GM19328 (cell line): ENCODE results near the gene MTFP1.
"Not testable (repeated sequence)": the region's sequence is repeated elsewhere in the genome, so short reads cannot be mapped to it uniquely, and the experiment has no call there.

ENCODE experiments used
- ATAC-seq: cut with Tn5 transposase; IDR thresholded peaks from one replicate; pipeline ENCODE4 v1.9.1; 2021; ENCODE audit warnings: mild to moderate bottlenecking, moderate library complexity; ENCODE audit not compliant: unreplicated experiment

MTFP1 gene

DNA sequence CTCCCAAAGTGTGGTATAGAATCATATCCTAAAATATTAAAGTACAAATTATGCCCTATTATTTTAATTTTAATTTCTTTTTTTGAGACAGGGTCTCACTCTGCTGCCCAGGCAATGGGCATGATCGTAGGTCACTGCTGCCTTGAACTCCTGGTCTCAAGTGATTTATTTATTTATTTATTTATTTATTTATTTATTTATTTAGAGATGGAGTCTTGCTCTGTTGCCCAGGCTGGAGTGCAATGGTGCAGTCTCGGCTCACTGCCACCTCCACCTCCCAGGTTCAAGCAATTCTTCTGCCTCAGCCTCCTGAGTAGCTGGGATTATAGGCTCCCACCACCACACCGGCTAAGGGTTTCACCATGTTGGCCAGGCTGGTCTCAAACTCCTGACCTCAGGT, 24.5 kb upstream of the MTFP1 start:
- not testable (repeated sequence) for ATAC-seq

DNA sequence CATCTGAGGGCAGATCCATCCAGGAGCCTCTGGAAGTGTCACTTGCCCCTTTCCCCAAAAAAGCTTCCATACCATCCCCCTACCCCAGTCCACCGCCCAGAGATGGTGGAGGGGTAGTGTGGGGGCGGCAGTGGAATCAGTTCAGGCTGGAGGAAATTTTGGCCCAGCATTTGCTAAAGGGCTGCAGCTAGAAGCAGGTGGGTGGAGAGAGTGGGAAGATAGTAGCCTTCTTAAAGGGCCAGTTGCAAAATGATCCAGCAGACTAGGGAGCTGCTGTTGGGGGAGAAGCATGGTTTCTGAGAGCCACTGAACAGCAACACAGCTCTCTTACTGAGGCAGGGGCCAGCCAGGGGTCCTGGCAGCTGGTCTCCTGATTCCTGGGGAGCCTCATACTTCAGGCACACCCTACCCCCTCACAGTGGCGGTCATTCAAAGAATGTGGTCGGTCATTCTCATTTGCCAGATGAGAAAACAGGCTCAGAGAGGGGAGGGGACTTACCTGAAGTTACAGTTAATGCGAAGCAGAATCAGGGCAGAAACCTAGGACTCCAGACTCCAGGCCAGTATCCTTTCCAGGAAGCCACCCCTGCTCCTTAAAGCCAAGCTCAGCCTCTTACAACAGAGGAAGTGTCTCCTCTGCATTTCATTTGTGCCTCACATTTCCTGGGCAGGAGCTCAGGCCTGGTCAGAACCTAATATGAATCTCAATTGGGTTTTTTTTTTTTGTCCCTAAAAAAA, 23.4 kb upstream of the MTFP1 start:
- no peak for ATAC-seq

DNA sequence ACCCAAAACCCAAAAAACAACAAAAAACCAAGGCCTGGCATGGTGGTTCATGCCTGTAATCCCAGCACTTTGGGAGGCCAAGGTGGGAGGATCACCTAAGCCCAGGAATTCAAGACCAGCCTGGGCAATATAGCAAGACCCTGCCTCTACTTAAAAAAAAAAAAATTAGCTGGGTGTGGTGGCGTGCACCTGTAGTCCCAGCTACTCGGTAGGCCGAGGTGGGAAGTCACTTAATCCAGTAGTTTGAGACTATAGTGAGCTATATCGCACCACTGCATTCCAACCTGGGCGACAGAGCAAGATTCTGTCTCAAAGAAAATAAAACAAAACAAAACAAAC, 22.8 kb upstream of the MTFP1 start:
- not testable (repeated sequence) for ATAC-seq

DNA sequence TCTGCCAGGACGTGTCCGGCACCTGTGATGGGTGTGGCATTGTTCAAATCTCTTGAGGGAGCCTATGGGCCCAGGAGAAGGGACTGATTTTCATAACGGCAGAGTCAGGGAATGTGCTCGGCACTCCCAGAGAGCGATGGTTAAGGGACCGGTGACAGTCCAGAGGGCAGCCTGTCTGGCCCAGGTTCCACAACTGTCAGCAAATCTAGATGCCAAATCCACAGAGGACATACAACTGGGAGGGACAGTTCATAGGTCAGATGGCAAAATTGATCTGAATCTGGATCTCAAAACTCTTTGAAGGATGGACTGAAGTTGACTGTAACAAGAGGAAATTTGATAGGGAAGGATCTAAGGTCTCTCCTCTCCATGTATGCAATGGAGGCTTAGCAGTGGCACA, 21.3 kb upstream of the MTFP1 start:
- no peak for ATAC-seq

DNA sequence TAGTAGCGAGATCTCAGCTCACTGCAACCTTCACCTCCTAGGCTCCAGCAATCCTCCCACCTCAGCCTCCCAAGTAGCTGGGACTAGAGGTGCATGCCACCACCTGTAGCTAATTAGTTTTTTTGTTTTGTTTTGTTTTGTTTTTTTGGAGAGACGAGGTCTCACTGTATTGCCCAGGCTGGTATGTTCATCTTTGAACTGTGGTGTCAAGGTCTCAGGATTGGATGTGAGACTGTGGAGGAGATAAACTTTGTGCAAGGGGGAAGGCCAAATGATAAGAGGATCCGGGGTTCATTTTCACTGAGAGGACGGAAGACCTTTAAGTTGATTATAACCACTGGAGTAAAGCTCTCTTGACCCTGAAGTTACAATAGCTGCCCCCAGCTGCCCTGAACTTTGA, 19.8 kb upstream of the MTFP1 start:
- no peak for ATAC-seq

DNA sequence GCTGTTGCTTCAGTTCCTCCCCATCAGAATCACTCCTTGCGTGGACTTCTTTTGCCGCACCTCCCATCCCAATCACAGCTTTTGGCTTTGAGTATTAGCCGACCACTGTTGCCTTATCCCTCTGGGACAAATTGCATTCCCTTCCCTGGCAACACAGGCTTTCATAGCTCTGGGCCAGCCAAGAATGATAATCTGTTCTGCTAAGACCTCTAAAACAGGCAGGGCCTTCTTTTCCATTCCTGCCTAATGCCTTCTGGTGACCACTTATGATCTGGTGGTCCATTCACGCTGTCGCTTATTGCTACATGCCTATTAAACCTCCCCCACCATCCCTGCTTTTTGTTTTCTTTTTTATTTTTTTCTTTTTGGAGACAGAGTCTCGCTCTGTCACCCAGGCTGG, 19.2 kb upstream of the MTFP1 start:
- ATAC-seq, result no peak

DNA sequence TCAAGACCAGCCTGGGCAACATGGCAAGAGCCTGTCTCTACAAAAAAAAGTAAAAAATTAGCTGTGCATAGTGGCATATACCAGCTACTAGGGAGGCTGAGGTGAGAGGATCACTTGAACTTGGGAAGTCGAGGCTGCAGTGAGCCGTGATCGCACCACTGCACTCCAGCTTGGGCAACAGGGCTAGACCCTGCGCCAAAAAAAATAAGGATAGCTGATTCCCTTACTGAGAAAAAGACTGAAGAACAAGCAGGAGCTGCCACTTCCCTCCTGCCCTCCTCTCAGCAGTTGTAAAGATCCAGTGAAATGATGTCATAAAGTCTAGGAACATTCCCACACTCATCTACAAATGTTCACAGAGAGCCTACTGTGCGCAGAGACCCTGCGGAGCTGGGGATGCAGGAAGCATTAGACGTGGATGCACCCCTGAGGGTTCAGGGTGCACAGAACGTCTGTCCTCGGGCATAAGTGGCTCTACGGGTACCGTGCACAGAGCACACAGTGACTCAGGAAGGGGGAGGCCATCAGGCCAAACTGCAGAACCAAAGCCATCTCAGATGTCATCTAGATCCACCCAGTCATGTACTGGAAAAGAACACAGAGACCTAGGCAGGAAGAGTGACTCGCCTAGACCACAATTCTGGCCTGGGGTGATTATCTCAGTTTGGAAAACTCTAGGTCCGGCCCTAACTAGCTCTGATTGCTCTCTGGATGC, 17.0 kb upstream of the MTFP1 start:
- ATAC-seq, result no peak

DNA sequence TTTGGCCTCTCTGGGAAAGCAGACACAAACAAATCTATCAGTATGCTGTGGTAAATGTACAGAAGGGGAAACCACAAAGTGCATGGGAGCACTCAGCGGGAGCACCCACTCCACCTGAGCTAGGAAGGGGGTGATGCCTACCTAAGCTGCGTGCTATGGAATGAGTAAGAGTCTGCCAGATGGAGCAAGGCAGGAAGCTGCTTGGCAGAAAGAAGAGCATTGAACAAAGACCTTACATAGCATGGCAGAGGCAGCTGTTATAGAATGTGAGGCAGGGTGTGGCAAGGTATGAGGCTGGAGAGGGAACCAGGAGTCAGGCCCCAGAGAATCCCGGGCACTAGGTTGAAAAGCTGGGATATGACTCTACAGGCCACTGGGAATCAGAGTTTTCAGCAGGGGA, 13.8 kb upstream of the MTFP1 start:
- ATAC-seq, result no peak

DNA sequence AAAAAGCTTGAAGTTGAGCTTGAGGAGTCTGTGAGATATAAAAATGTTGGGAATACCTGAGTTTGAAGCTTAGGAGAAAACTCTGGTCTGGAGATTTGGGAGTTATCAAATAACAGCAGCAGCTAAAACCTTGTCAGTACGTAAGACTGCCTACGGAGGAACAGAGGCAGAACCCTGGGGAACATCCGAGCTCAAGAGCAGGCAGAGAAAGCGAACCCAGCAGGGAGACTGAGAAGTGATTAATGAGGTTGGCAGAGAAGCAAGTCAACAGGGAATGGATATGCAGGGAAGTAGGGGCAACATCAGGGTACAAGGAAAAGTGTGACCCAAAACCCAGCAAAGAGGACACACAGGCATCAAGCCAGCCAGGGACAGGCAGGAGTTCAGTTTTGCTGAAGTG, 12.6 kb upstream of the MTFP1 start:
- ATAC-seq, result no peak

DNA sequence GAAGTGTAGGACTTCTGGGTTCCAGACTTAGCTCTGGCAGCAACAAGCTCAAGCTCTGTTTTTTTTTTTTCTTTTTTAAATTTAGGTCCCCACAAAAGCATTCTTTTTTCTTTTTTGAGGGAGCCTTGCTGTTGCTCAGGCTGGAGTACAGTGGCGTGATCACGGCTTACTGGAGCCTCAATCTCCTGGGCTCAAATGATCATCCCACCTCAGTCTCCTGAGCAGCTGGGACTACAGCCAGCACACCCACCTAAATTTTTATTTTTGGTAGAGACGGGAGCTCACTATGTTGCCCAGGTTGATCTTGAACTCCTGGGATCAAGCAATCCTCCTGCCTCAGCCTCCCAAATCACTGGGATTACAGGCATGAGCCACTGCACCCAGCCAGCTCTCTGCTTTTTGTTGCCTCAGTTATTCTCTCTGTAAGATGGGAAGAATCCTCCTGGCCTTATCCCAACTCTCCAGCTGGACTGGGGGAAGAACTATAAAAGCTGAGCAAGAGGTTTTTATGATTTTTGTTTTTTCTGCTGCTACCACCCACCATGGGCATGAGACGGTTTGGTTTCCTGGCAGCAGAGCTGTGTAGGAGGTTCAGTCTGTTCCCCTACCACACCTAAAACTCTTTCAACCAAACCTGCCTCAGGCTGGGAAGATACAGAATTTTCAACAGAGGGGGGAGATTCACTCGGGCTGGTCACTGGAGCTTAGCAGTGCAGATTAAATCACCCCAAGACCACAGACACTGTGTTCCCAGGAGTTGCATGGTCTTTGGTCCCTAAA, 11.6 kb upstream of the MTFP1 start:
- ATAC-seq, result no peak

DNA sequence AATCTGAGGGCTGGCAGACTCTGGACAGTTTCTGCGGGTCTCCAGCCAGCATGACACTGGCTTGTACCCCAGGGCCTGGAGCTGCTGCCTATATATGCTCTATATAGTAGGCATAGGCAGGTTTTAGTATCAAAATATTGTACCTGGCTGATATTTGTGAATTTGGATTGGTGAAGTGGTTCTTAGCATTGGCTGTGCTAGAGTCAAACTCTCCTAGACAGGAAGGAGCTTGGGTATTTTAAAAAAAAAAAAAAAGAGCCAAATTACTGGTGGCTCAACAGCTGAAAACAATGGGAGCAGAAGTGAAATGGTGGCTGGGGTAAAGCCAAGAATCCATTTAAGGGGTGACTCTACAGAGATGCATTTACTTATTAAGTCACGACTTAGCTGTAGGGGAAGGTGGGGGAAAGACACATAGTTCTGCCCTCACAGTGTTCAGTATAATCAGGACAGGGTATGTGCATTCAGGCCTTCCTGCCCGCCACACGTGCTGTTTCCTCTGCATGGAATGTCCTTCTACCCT, 11.0 kb upstream of the MTFP1 start:
- ATAC-seq, result no peak

DNA sequence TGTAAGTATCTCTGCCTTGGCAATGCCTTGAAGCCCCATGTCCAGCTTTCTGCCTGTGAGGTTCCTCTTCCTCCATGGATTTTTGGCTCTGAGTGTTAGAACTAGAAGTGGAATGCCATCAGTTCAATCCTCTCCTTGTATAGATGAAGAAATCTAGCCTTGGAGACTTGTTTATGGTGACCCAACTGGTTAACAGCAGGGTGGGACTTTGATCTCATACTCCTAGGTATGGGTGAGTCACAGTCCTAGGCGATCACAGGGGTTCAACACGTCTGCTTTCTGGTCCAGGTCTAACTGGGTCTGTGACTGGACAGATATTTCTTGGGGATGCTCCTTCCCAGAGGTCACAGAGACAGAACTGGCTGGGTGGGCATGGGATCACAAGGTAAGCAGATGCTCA, 9.2 kb upstream of the MTFP1 start:
- no peak for ATAC-seq

DNA sequence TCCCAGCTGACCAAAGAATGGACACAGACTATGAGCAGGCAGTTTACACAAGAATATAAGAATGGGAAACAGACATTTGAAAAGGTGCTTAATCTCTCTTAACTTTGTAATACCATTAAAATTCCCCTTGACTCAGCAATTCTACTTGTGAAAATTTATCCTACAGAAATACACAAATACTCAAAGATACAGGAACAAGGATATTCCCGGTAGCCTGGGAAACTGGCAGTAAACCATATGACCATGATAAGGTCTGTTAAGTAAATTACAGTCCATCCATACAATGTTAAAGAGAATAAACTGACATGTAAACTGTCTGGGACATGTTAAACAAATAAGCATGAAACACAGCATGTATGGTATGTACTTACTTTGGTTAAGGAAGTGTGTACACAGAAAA, 8.7 kb upstream of the MTFP1 start:
- no peak for ATAC-seq

DNA sequence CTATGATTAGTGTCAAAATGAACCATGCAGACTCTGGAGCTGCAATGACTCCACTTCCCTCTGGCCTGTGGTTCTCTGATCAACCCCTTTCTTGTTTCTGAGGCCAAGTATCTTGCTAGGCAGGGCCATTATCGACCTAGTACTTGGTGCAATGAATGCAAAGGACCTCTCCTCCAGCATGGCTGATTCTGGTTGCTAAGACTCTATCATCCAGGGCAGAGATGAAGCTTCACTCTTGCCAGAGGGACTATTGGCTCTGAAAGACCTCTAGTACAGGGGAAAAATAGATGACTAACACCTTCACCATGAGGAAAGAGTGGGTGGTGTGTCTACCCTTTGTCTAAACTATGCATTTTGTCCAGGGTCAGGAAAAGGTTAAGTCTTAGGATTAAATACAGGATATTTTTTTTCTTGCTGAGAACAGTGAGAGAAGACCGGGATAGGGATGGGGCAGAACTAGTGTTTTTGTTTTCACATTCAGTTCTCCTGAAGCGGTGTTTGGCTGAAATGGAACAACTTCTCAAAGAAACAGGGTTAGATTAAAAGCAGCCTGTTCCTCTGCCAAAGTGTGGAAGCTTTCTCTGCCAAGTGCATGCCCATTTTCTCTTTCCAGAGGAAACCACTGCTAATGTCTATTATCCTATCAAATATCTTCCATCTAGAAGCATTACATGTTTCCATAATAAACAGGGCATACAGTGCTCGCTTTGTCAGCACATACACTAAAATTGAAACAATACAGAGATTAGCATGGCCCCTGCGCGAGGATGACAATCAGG, 5.0 kb upstream of the MTFP1 start:
- ATAC-seq, result no peak

DNA sequence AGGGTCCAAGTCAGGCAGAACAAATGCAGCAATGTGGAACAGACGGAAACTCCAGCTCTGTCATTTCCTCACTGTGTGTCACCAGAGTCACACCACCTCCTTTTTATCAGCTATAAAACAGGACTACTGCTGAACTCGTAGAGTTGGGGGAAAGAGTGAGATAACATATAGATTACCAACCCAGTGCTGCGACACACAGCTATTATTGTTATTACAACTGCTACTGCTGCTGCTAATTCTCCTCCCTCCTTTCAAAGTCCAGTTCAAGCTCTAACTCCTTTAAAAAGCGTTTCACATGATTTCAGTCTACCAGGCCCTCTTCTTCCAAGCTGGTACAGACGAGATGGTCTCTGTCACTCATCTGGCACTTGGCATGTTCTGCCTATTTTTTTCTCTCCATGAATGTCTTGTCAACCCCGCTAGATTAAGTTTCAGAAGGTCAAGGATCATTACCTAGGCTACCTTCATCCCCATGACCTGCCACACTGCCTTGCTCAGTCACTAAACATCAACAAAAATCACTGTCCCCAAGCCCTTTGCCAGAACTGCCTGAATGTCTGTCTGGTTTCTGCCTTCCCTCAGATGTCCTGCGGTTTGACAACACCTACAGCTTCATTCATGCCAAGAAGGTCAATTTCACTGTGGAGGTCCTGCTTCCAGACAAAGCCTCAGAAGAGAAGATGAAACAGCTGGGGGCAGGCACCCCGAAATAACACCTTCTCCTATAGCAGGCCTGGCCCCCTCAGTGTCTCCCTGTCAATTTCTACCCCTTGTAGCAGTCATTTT, 3.7 kb upstream of the MTFP1 start:
- ATAC-seq, result no peak

DNA sequence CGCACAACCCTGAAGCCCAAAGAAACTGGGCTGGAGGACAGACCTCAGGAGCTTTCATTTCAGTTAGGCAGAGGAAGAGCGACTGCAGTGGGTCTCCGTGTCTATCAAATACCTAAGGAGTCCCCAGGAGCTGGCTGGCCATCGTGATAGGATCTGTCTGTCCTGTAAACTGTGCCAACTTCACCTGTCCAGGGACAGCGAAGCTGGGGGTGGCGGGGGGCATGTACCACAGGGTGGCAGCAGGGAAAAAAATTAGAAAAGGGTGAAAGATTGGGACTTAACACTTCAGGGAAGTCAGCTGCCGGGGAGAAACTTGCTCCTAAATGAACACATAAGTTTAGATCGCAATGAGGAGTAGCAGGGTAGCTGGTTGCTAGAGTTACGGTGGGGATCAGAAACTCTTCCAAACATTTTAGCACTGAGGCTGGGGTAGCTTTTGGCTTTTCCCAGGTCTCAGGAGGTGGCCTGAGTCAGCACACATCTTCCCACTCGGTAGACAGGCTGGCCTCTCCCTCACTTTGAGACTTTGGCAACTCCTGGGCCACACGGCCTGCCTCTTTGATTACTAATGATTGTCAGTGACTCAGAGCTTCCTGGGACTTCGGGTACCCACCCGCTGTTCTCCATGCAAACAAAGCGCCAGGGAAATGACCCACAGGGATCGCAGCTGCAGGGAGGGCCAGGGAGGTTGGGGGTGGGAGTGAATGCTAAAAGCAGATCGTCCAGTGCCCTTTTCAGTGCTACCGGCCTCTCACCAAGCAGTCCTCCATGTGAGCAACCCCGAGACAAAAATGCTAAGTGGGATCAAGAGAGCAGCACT, 2.9 kb upstream of the MTFP1 start:
- no peak for ATAC-seq

DNA sequence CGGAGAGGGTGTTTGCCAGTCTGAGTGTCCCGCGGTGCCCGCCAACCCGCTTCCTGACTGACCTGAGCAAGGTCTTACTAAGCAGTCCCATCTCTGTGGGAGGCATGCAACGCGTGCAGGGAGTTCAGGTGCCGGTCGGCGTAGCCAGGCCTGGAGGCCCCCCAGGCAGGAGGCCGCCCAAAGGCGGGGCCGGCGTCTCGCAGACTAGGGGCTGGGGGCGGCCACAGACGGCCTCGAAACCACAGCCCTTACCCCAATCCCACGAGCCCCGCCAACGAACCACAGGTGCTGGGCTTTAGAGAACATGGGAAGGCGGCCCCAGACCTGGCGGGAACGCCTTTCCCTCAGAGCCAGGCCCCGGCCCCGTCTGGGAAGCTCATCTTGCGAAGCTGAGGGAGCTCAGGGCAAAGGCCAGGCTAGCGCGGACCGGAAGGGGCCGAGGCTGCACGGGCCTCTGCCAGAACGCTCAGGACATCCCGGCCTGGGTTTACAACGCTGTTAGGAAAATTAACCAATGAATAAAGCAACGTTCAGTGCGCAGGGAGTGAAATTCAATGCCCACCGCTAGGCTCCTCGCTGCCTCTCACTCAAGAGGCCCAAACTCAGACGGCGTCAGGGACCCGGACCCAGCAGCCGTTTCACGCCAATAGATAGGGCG, 2.1 kb upstream of the MTFP1 start:
- ATAC-seq, result peak; percentile 28

DNA sequence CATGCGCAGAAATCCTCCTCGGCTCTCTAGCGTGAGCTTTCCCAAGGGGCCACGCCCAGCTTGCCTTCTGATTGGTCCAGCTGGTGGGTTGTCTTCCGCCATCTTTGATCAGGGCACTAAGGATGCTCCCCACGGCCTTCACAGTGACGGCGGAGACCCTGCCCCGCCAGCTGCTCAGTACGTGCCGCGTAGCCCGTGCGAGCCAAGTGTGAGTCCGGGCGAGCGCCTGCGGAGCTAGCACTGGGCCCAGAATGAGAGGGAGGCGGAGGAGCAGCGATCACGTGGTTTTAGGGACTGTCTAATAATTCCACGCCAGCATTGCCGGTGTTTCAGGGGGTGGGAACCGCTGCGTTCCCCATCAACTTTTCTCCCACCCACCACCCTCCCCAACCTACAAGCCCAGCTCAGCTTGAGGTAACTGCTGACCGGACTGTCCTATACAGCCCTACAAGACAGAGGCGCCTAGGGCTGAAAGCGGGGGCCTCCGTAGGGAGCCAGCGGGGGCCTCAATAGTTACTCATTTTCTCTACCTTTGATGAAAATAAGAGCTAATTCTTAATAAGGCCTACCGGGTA, 1.5 kb upstream of the MTFP1 start:
- peak; percentile 81 for ATAC-seq
